Lung microvascular endothelial cell (primary cell): ENCODE data around the gene FARP2. TPM values are rescaled to one million over a fixed set of nuclear protein-coding genes. Genes with fewer than 3 reads are reported as not detected.
"Not testable (repeated sequence)": the region's sequence is repeated elsewhere in the genome, so short reads cannot be mapped to it uniquely, and the experiment has no call there.

Experiments
- DNase-seq, 2 donors: peaks; one replicate each; pipeline versions ENCODE4 v3.0.0 to v3.0.0-alpha.2; 2010; ENCODE audit warnings: low read depth in 2 of 2
- total RNA-seq: library from RNA; depleted of rRNA; stranded (reverse); fragments of >200 nt; gene quantifications from 2 replicates; pipeline ENCODE4 v1.2.1, GENCODE V29; 2014

Gene FARP2
- total RNA-seq, 1 donor from 2014 or later = 35.7 TPM

- DNase-seq = no peak
Measured at GRCh38 chr2:241503776-241504392, 147.8 kb downstream of the FARP2 start.

- no peak for DNase-seq
Measured at GRCh38 chr2:241505086-241505780, 149.1 kb downstream of the FARP2 start.

GRCh38 chr2:241505781-241506201 lies 149.7 kb downstream of the FARP2 start:
- DNase-seq = no peak

GRCh38 chr2:241506317-241506716 lies 150.2 kb downstream of the FARP2 start:
- DNase-seq = not testable (repeated sequence)

- peak; percentile 66 to 67 for DNase-seq
Measured at GRCh38 chr2:241506793-241507429, 150.8 kb downstream of the FARP2 start.

GRCh38 chr2:241507430-241508239 lies 151.6 kb downstream of the FARP2 start:
- peak; percentile 62 to 74 for DNase-seq

GRCh38 chr2:241508240-241509154 lies 152.4 kb downstream of the FARP2 start, which contains the start of gene STK25:
Gene STK25 (minus strand): TSS chr2:241508584. CDS start chr2:241508035, 549 bp downstream.
- peak; percentile 99 for DNase-seq

GRCh38 chr2:241509155-241509784 lies 153.2 kb downstream of the FARP2 start:
- DNase-seq = no peak

- no peak for DNase-seq
Measured at GRCh38 chr2:241511091-241511741, 155.1 kb downstream of the FARP2 start.

- peak in 1 of 2 donors; percentile 43 for DNase-seq
Measured at GRCh38 chr2:241514553-241514952, 158.5 kb downstream of the FARP2 start.

GRCh38 chr2:241514986-241515737 lies 159.1 kb downstream of the FARP2 start:
- DNase-seq = no peak

GRCh38 chr2:241516520-241516965 lies 160.5 kb downstream of the FARP2 start:
- no peak for DNase-seq

- no peak for DNase-seq
Measured at GRCh38 chr2:241517297-241517696, 161.2 kb downstream of the FARP2 start.

GRCh38 chr2:241519669-241520068 lies 163.6 kb downstream of the FARP2 start:
- no peak for DNase-seq

- no peak for DNase-seq
Measured at GRCh38 chr2:241522477-241522876, 166.4 kb downstream of the FARP2 start.

- DNase-seq = not testable (repeated sequence)
Measured at GRCh38 chr2:241525818-241526780, 170.0 kb downstream of the FARP2 start.

GRCh38 chr2:241530571-241530970 lies 174.5 kb downstream of the FARP2 start:
- no peak for DNase-seq
